ENCODE results near the gene IQSEC2. TPM values are rescaled to one million over a fixed set of nuclear protein-coding genes. Genes with fewer than 3 reads are reported as not detected.

IQSEC2 gene
- polyA plus RNA-seq, 3 donors: 15.0 to 20.5 (median 18.9) TPM

GRCh38 chrX:53250556-53250955 lies 30.8 kb downstream of the IQSEC2 start:
- DNase-seq: no peak

- DNase-seq: no peak
These were observed 31.9 kb downstream of the IQSEC2 start for GRCh38 chrX:53249408-53250042.

- no peak for DNase-seq
These were observed 33.5 kb downstream of the IQSEC2 start for GRCh38 chrX:53247928-53248327.

GRCh38 chrX:53246231-53246630 lies 35.2 kb downstream of the IQSEC2 start:
- DNase-seq: no peak

- DNase-seq: no peak
These were observed 36.8 kb downstream of the IQSEC2 start for GRCh38 chrX:53244610-53245009.

GRCh38 chrX:53242310-53242709 lies 39.1 kb downstream of the IQSEC2 start:
- DNase-seq: no peak

GRCh38 chrX:53241558-53241957 lies 39.8 kb downstream of the IQSEC2 start:
- no peak for DNase-seq

- no peak for DNase-seq
These were observed 41.9 kb downstream of the IQSEC2 start for GRCh38 chrX:53239474-53239873.

GRCh38 chrX:53237056-53237455 lies 44.3 kb downstream of the IQSEC2 start:
- DNase-seq: no peak

- no peak for DNase-seq
These were observed 45.2 kb downstream of the IQSEC2 start for GRCh38 chrX:53236025-53236679.

- no peak for DNase-seq
These were observed 45.8 kb downstream of the IQSEC2 start for GRCh38 chrX:53235566-53235965.

- DNase-seq: no peak
These were observed 46.9 kb downstream of the IQSEC2 start for GRCh38 chrX:53234484-53234883.

GRCh38 chrX:53233536-53233935 lies 47.8 kb downstream of the IQSEC2 start:
- no peak for DNase-seq

- DNase-seq: no peak
These were observed 51.3 kb downstream of the IQSEC2 start for GRCh38 chrX:53230116-53230515.

GRCh38 chrX:53227224-53227765 lies 54.1 kb downstream of the IQSEC2 start:
- DNase-seq: no peak

GRCh38 chrX:53224860-53225797 lies 56.3 kb downstream of the IQSEC2 start, which contains the start of gene KDM5C:
TSS of gene KDM5C (minus strand) at chrX:53225207. CDS start at chrX:53224889, 318 bp downstream.
- peak; percentile 97 for DNase-seq

GRCh38 chrX:53223955-53224859 lies 57.2 kb downstream of the IQSEC2 start:
- DNase-seq: no peak

GRCh38 chrX:53223068-53223693 lies 58.2 kb downstream of the IQSEC2 start:
- no peak for DNase-seq
